HG03045 (cell line): ENCODE measurements around the gene CLUH.
"Not testable (repeated sequence)": the region's sequence is repeated elsewhere in the genome, so short reads cannot be mapped to it uniquely, and the experiment has no call there.

Experiments used
- ATAC-seq: cut with Tn5 transposase; IDR thresholded peaks from one replicate; pipeline ENCODE4 v1.9.1; 2021; ENCODE audit warnings: mild to moderate bottlenecking, moderate library complexity; ENCODE audit not compliant: unreplicated experiment

CLUH gene

DNA sequence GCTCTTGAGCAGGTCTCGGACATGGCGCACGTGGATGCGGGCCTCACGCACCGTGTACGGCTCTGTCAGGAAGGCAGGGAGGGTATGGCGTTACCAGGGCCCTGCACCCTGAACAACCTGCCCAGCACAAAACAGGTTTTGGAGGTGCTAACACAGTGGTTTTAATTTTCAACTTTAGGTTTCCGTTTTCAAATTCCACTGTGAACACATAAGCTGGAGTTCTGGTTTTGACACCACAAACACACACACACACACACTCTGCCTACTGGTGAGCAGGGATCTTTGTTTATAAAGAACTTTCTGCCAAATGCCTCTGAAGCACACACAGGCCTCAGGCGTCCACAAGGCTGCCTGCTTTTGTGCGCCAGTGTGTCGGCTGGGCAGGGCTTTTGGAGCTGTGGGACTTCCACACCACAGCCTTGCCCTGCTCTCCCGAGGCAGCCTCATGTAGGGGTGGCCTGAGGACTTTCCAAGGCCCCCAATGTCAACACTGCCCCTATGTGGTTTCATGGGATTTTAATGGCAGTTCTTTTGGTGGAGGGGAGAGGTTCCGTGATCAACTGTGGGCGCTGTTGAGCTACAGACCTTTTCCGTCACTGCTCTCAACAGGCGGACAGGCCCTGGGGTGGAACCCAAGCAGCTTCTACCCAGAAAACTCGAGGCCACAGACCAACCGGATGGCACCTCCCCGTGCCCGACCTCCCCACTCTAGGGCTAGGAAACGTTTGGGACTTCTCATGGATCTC lies 9.4 kb downstream of the CLUH start:
- no peak for ATAC-seq

DNA sequence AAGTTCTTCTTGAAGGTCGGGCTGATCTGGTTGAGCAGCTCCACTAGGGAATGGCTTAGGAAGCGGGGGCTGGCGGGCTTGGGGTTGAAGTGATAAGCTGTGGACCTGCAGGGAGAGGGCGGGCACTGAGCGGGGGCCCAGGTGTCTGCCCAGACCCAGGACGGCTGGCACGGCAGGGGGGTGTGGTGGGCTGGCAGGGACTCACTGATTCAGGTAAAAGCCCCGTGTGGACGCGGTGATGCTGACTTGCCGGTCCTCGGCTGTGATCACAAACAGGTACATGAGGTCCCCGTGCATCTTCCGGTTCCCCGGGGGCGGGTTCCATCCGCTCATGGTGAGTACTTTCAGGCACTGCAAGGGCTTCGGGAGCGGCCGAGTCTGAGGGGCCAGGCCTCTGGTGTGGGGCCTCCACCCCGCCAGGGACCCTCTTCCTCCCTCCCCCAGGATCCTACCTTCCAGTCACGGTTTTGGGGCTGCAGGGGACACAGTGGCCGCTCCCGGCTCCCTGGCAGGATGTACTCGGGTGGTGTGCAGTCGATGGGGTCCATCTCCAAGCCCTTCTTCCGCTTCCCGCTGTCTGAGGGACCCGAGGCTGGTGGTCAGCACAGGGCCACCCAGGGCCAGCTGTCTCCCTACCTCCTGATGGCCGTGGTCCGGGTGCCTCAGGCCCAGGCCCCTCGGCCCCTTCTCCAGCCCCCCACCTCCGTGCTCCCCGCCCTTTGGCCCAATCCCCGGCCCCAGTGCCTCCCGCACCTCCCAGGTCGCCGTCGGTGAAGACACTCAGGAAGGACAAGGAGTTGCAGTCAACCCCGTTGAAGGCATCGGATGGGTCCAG lies 10.2 kb downstream of the CLUH start:
- ATAC-seq: no peak

DNA sequence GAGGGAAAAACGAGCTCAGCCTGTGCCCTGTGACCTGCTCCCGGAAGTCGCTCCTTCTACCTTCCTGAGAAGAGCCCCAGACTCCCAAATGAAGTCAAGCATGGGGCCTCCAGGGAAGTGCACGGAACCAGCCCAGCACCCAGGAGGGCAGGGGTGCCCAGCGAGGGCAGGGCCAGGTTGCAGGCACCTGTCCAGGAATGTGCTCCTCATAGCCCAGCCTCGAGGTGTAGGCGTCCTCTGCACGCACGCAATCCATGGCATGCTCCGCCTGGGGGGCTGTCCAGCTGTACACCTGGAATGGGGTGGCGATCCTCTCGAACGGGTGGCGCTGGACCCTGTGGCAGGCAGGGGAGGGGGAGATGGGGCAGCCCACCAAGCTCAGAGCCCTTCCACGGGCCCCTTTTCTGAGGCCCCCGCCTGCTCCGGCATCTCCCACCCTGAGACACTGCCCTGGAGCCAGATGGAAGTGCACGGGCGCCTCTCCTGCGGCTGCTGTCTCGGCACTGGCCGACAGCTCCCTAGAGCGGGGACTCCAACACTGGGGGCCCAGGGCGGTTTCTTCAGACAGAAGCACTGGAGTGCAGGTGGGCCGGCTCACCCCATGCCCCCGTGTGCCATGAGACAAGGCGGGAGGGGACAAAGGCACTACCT lies 10.9 kb downstream of the CLUH start:
- ATAC-seq: no peak

DNA sequence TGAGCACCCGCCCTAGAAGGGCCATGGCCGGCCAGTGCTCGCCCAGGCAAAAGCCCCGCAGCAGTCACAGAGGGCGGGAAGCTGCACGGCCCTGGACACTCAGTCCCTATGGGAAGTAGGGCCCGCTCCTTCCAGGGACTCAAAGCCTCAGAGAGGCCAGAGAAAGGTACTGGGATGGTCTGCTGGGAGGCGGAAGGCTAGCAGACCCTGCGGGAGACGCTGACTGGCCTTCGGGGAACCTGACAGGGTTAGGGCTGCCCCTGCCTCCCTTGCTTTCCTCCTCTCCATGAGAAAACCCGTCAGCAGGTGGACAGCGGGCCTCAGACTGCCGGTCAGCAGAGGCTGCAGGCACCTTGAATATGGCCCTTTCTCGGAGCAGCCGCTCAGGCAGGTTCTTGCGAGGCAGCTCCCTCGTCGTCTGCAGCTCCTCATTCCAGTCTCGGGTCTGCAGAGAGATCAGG lies 11.5 kb downstream of the CLUH start:
- no peak for ATAC-seq

DNA sequence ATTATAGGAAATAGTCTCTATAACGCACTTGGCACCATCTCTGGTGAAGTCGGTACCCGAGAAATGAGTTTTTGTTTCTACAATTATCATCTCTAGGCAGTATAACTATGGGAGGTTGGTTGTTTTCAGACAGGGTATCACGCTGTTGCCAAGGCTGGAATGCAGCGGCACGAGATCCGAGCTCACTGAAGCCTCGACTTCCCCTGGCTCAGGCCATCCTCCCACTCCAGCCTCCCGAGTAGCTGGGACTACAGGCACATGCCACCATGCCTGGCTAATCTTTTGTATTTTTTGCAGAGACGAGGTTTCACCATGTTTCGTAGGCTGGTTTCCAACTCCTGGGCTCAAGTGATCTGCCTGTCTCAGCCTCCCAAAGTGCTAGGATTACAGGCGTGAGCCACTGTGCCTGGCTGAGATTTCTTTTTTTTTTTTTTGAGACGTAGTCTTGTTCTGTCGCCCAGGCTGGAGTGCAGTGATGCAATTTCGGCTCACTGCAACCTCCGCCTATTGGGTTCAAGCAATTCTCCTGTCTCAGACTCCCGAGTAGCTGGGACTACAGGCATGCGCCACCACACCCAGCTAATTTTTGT lies 12.3 kb downstream of the CLUH start:
- not testable (repeated sequence) for ATAC-seq

DNA sequence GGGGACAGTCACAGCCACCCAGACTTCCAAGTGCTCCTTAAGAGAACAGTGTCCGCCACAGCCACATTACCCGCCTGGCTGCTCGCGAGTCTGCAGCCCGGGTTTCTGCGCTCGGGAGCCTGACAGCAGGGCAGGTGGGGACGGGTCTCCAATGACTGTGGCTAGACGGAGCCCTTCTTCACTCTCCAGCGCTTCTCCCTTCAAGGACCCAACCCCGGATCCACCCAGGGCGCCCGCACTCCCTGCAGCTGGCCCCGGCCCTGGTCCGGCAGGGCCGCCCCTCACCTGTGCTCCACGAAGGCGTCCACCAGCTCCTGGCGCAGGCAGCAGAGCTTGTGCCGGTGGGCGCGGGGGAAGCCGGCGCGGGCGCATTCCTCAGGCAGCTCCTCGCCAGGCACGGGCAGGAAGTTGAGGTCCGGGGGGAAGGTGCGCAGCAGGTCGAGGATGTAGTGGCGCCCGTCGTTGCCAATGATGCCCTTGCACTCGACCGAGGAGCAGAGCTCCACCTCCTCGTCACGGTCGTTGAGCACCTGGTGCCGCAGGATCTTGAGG lies 13.9 kb downstream of the CLUH start:
- ATAC-seq: no peak

DNA sequence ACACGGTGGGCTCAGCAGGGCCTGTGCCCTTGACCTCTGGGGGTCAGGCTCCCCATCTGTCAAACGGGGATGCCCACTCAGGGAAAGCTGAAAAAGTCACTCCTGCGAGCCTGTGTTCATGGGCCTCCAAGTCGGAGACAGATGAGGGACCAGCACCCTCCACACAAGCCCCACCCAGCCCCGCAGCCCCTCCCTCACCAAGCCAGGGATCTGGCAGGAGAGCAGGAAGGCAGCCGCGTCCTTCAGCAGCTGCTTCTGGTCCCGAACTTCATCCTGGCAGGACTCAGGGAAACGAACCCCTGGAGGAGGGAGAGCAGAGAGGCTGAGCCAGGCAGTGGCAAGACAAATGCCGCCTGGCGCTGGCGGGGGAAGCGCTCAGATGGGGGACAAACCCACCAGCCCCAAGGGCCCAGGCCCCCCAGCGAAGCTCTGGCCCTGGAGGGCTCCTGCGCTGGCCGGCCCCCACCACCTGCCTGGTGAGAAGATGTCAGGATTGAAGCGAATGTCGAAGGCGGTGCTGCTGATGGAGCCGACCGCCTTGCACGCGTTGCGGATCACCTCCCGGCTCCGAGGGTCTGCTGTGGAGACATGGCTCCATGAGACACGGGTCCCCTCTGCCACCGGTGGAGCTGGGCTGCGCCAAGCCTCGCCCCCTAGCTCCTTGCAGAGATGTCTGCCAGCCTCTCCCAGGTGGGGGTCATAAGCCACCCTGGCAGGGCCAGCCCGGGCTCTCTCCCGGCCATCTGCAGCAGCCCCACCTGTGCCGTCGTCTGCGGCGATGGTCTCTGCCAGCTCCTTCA lies 15.4 kb downstream of the CLUH start:
- no peak for ATAC-seq

DNA sequence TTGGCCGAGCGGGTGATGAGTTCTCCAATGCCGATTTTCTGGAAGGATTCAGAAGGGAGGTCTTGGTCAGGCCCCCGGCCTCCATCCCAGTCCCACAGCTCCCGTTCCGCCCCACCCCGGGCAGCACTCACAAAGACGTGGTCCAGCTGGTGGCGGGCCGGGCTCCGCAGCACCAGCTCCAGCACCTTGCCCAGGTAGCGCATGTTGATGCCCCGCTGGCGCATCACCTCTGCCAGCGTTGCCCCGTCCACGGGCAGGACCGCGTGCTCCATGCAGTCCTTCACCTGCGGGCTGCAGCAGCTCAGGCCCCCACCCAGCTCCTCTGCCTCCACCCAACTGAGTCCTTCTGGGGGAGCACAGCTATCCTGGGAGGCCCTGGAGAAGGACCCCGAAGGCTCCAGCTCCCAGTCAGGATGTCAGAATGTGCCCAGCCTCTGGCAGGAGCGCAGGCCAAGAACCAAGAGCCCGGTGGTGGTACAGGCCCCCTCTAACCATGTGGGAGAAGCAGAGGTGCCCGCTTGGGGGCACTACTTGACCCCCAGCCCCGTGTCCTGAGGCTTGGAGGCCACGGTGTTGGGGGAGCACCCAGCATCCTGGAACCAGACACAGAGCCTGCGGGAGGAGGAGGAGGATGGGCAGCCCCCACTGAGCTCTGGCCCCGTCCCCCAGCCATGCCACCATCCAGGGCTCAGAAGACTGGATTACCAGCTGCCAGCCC lies 16.2 kb downstream of the CLUH start:
- ATAC-seq: no peak

DNA sequence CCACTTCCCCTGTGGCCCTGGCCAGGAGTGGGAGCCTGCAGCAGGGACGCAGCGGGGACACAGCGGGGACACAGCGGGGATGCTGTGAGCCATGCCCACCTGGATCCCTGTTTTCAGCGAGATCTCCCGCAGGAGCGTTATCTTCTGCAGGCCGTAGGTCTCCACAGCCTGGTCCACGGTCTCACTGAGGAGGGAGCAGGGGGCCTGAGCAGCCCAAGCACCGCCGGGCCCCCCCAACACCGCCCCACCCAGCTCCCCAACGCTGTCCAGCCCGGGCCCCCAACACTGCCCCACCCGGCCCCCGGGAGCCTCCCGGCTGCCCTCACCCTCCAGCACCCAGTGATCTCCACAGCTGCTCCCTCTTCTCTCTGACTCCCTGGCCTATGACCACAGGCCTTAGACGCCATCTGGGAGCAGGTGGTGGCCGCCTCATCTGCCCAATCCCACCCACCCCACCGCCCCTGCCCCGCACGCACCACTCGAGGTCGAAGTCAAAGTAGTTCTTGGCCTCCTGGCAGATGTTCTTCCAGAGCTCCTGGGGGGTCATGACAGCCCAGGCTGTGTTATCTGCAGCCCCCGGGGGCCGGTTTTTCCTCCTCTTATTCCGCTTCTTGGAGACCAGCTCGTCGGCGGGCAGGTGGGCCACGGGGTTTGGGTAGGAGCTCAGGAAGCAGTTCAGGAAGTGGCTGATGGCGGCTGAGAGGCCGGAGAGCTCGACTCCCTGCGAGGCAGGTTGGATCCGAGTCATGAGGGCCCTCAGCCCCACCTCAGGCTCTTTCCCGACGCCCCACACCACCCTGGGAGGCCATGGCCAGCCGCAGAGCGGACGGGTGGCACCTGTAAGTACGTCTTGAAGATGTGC lies 17.0 kb downstream of the CLUH start:
- ATAC-seq: no peak

DNA sequence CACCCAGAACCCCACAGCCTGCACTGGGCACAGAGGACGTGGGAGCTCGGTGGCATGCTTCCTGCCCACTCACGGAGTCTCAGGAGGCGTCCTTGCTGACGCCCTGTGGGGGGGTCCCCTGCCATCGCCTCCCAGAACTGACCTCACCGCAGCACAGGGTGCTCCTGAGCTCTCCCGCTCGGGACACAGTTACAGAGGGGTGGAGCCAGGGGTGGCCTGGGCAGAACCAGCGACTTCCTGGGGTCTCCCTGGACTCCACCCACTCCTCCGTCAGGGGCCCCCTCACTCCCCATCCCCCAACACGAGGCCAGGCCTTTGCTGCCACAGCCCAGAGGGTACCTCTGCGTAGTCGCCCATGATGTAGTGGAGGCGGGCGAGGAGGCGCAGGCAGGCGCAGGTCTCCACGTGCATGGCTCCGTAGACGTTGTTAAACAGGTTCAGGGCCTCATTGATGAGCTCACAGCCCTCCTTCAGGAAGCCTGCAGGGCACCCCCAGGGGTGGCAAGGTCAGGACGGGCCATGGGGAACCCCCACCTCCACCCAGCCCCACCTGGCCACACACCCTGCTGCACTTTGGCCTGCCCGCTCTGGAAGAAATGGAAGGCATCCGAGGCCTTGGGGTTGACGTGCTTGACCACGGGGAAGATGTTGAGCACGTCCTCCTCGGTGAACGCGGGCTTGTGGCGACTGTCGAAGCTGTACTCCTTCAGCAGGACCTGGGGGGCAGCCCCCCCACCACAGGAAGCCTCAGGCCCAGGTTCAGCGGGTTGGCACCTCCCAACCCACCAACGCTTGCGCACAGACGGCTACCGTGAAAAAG lies 17.8 kb downstream of the CLUH start:
- no peak for ATAC-seq

DNA sequence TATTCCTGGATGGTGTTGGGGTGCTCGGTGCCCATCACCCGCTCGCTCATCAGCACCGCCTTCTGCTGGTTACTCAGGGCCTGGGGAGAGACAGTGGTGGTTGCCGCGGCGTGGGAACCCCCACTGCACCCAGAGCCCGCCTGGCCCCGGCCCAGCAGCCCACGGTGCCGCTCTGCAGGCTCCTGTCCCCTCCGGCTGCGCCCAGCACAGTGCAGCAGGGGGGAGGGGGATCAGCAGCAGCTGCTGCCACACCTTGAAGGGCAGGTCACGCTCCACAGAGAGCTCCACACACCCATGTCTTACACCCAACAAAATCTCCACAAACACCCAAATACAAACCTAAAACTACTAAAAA lies 18.8 kb downstream of the CLUH start:
- no peak for ATAC-seq

DNA sequence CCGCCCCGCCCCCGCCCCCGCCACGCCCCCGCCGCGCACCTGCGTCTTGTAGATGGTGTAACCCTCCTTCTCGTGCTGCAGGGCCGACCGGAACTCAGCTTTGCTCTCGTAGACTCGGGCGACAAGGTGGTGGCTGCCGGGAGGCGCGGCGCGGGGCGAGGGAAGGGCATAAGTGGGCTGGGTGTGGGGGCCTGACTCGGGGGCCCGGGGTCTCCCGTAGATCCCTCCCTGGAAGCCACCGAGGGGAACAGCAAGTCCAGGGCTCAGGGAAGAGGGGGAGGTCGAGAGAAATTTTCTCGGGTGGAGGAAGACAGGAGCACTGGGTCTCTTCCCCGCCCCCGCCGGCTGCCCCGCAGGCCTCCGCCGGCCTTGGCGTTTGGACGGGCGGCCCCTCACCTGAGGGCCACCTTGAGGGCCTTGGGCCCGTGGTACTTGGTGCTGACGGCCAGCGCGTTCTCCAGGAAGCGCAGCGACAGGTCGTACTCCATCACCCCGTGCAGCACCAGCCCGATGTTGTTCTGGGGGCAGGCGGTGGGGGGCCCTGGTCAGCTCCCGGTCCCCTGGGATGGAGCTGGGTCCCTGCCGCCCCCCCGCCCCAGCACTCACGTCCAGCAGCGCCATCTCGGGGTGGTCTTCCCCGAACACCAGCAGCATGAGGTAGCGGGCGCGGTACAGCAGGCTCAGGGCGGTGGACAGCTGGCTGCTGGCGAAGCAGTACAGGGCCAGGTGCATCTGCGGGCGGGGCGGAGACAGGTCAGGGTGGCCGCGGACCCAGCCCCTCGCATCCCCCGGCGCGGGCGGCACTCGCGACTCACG lies 19.4 kb downstream of the CLUH start:
- no peak for ATAC-seq

DNA sequence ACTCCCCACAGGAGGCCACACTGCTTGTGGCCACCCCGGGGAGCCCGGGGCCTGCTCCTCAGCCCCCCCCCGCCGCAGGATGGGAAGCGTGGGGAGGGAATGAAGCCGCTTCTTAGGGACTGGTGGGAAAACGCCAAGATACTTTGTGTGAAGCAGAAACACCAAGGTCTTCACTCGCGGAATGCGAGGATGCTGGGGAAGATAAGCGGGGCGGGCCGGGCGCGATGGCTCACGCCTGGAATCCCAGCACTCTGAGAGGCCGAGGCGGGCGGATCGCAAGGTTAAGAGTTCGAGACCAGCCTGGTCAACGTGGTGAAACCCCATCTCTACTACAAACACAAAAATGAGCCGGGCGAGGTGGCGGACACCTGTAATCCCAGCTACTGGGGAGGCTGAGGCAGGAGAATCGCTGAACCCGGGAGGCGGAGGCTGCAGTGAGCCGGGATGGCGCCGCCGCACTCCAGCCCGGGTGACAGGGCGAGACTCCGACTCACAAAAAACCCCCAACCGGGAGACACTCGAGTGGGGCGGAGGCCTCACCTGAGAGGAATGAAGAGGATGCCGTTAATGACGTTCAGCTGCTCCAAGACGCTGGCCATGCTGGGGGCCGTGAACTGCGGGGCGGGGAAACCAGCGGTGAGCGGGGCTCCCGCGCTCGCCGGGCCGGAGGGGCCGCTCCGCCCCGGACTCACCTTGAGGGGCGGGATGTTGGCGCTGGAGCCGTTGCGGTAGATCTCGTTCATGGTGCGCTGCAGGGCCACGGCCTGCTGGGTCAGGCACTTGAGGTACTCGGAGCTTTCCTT lies 20.3 kb downstream of the CLUH start:
- ATAC-seq: no peak

DNA sequence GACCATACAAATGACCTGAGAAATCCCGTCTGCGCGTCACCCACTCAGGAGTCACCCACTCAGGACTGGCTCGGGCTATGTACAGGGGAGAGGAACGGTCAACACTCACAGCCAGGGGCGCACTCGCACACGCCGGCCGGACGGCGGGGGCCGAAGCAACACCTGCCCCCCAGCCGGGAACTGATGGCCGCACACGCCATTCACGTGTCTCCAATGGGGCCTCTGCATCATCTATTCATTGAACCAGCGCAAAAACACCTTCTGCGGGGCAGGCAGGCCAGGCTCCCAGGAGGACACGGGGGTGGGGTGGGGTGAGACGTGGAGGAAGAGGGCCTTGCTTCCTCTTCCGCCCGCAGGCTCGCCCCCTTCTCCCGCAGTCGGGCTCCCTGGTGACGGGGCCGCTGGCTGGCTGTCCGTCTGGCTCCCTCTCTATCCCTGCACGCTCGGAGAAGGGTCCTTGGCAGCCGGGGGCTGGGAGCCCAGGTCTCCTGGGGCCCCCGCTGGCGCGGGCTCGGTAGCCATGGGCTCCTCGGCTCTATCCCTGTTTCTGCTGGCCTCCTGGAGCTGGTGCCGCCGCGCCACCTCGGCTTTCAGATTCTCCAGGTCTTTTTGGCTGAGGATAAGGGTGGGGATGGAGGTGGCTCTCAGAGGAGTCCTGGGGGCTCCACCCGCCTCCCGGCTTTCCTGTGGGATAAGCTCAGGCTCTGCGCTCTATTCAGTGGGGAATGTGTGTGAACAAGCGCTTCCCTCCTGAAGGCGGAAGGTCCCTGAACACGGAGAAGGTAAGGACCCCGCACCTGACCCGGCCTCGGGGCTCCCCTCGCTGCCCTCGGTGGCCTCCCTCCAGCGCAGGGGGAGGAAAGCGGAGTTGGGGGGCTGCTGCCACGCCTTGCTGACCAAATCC lies 21.1 kb downstream of the CLUH start:
- ATAC-seq: no peak
